Measurements from ENCODE around the gene SLC15A1. TPM values are rescaled to one million over a fixed set of nuclear protein-coding genes. Genes with fewer than 3 reads are reported as not detected.

SLC15A1 gene
- not detected in 2 replicates for total RNA-seq (2014; rRNA removed; shearing (Covaris generic))

GRCh38 chr13:98752467-98753290, at the start of gene SLC15A1:
TSS of gene SLC15A1 (minus strand) at chr13:98752672. CDS start at chr13:98752598, 74 bp downstream.
- no peak for DNase-seq (ENCODE audit: low spot score)

- no peak for DNase-seq (ENCODE audit: low spot score)
These were observed 49.4 kb upstream of the SLC15A1 start for GRCh38 chr13:98801626-98802418.

- DNase-seq (ENCODE audit: low spot score) = no peak
These were observed 47.6 kb upstream of the SLC15A1 start for GRCh38 chr13:98800078-98800477.

GRCh38 chr13:98798849-98799645, 46.6 kb upstream of the SLC15A1 start:
- no peak for DNase-seq (ENCODE audit: low spot score)

- DNase-seq (ENCODE audit: low spot score) = no peak
These were observed 45.0 kb upstream of the SLC15A1 start for GRCh38 chr13:98797456-98797855.

- no peak for DNase-seq (ENCODE audit: low spot score)
These were observed 44.3 kb upstream of the SLC15A1 start for GRCh38 chr13:98796798-98797197.

GRCh38 chr13:98796191-98796590, 43.7 kb upstream of the SLC15A1 start:
- no peak for DNase-seq (ENCODE audit: low spot score)

- no peak for DNase-seq (ENCODE audit: low spot score)
These were observed 42.7 kb upstream of the SLC15A1 start for GRCh38 chr13:98795220-98795619.

- DNase-seq (ENCODE audit: low spot score) = no peak
These were observed 42.0 kb upstream of the SLC15A1 start for GRCh38 chr13:98794498-98794897.

- DNase-seq (ENCODE audit: low spot score) = no peak
These were observed 40.5 kb upstream of the SLC15A1 start for GRCh38 chr13:98792785-98793495.

- DNase-seq (ENCODE audit: low spot score) = no peak
These were observed 39.8 kb upstream of the SLC15A1 start for GRCh38 chr13:98792321-98792720.

- no peak for DNase-seq (ENCODE audit: low spot score)
These were observed 39.1 kb upstream of the SLC15A1 start for GRCh38 chr13:98791611-98792010.

- no peak for DNase-seq (ENCODE audit: low spot score)
These were observed 35.5 kb upstream of the SLC15A1 start for GRCh38 chr13:98787996-98788395.

GRCh38 chr13:98787173-98787572, 34.7 kb upstream of the SLC15A1 start:
- no peak for DNase-seq (ENCODE audit: low spot score)

GRCh38 chr13:98786023-98786422, 33.6 kb upstream of the SLC15A1 start:
- DNase-seq (ENCODE audit: low spot score) = no peak

GRCh38 chr13:98785405-98785804, 32.9 kb upstream of the SLC15A1 start:
- DNase-seq (ENCODE audit: low spot score) = no peak

GRCh38 chr13:98784666-98785065, 32.2 kb upstream of the SLC15A1 start:
- no peak for DNase-seq (ENCODE audit: low spot score)

- no peak for DNase-seq (ENCODE audit: low spot score)
These were observed 31.5 kb upstream of the SLC15A1 start for GRCh38 chr13:98783856-98784478.

- DNase-seq (ENCODE audit: low spot score) = peak; percentile 15
These were observed 30.2 kb upstream of the SLC15A1 start for GRCh38 chr13:98782654-98783053.

GRCh38 chr13:98781905-98782304, 29.4 kb upstream of the SLC15A1 start:
- no peak for DNase-seq (ENCODE audit: low spot score)

GRCh38 chr13:98781470-98781869, 29.0 kb upstream of the SLC15A1 start:
- DNase-seq (ENCODE audit: low spot score) = no peak
